ENCODE measurements around the gene PAPOLB.

PAPOLB gene

DNA sequence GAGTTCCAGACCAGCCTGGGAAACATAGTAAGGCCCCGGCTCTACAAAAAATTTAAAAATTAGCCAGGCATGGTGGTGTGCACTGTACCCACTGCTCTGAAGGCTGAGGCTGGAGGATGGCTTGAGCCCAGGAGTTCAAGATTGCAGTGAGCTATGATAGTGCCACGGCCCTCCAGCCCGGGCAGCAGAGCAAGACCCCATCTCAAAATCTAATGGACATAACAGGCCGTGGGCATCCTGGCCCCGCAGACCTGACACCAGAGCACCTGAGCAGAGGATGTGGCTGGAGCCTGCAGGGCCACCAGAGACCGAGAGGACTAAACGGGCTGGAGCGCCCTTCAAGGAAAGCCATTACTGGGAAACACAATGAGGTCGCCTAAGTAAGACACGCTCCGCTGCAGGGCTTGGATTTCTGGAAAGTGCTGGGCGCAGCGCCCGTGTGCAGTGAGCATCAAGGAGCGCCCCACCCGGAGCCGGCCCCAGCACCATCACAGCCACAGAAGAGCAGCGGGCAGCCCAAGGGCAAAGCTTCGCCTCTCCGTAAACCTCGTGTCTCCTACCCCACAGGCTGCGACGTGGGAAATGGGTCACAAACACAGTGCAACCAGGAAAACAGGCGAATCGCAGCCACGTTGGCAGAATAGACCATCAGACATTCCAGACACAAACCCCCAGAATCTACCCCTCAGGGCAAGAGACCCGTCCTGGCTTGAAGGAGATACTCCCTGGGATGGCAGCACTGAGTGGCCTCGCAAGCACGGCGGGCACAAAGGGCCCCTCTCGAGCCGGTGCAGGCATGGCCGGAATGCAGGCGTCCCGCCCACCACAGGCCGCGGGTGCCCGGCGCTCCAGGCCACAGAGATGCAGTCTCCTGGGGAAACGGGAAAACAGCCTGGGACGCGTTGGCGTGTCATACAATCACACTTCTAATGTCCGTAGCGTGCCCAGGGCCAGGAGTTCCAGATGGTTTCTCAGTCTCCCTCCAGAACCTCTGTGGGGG is 16.8 kb upstream of the PAPOLB start:
- no peak for DNase-seq (ENCODE audit: low spot score)

DNA sequence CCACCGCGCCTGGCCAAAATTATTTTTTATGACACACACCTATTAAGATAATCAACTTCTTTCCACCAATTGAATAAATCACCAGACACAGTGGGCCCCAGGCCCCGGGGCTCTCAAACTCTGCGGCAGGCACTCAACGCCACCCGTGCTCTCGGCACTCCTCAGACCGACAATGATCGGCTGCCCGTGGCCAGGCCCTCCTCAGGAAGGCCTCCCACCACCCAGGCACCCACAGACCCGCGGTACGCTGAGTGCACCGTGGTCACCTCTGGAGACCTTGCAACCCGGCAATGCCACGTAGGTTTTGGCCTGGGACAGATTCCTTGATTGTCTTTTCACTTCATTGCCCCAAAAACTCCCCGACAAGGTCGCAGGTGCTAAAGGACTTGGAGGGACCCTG is 14.8 kb upstream of the PAPOLB start:
- no peak for DNase-seq (ENCODE audit: low spot score)

DNA sequence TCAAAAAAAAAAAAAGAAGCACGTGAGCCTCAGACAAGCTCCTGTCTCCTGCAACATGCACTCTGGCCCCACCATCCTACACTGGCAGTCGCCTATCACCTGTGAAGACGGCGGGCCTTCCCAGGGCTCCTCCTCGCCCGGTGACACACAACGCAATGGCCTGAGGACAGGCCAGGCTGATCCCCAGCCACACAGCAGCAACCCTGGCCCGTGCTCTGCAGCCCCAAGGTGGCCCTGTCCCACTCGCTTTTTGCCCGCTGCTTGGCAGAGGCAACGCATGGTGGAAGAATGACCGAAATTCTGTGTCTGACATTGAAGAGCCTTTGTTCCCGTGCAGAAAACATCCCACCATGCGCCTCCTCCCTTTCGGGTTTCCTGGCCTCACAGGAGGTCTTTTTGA is 13.6 kb upstream of the PAPOLB start:
- DNase-seq (ENCODE audit: low spot score), result no peak

DNA sequence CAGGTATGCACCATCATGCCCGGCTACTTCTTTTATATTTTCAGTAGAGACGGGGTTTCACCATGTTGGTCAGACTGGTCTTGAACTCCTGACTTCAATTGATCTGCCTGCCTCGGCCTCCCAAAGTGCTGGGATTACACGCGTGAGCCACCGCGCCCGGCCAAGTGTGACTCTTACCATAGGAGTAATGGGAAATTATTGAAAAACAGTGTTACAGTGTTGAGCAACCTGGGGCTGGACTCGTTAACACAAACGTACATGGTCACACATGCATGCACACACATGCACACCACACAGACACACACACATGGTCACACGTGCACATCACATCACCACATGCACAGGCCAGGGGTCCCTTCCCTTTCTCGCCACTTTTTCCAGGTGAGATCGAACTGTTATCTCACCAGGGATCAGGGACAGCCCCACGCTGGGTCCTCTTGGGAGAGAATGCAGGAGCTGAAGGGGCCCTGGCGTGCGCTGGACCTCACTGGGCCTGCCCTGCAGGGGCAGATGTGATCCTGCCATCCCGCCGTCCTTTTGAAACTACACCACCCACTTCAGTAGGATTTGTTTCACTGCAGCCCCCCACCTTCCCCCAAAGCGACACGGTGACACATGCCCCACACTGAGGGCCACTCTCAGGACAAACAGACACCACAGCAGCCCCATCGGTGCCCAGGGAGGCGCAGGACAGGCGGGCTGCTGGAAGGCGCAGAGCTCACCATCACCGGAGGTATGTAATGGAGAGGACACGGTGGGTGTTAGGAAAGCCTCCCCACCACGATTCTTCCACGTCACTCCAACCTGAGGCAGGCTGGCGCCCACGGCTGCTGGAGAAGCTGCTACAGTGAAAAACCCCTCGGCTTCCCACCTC is 11.5 kb upstream of the PAPOLB start:
- no peak for DNase-seq (ENCODE audit: low spot score)

DNA sequence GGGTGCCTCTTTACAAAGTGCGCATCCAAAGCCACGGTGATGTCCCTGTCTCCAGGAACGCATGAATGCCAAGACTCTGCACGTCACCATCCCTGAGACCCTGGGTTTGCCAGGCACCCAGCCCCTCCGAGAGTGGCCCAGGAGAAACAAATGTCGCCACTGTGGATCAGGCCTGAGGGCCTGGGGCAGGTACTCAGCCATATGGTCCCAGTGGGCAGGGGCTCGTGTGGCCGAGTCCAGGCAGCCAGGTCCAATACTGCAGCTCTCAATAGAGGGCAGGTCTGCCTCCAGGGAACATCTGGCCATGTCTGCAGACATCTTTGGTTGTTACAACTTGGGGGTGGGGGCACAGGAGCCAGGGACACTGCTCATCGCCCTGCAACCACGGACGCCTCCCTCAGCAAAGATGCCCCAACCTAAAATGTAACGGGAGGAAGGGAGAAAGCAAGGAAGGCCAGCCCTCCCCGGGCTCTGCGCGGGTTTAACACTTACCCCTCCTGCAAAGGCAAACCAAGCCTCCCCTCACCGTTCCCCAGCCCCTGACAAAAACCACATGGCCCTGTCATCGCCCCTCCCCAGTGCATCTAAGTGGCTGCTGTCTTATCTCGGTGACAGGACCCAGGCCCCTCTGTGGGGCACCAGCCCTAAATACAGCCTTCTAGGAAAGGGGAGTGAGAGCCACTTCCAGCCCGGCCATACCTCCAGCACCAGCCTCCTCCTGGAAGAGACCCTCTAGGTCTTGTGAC is 10.3 kb upstream of the PAPOLB start:
- no peak for DNase-seq (ENCODE audit: low spot score)

DNA sequence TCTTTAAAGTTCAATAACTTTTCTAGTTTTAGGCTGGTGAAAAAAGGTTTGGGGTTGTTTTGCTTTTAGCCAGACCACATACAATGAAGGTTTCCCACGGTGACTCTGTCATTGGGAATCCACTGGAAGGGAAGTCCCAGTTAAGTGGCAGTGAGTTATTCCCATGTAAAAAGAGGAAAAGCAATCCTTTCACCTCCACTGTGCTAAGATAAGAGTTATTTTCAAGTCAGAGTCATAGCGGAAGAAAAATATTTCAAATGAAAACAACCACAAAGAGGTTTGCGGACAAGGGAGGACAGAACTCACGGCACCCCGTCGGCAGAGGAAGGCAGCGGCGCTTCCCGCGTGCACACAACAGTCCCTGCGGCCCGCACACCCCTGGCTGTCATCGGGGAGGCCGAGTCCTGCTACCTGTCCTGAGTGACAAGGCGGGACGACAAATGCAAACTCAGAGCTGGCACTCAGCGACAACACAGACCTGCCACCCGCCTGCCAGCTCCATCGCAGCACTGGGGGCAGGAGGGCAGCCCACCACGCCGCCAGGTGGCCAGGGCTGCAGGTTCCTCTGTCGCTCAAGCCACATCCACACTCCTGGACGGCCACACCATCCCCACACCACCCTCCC is 9.3 kb upstream of the PAPOLB start:
- DNase-seq (ENCODE audit: low spot score), result no peak

DNA sequence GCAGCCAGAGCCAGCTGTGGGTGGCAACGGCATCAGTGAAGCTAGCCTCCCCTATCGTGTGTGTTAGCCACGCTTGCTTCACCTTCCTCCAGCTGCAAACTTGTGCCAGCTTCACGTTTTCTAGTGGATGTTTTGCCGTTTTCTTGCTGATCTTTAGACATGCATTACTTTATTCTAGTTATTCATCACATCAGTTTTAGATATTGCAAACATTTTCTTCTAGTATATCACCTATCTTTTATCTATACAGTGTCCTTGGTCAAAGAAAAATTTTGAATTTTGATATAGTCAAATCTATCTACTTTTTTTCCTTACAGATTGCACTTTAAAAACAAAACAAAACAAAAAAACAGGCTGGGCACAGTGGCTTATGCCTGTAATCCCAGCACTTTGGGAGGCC is 6.7 kb upstream of the PAPOLB start:
- DNase-seq (ENCODE audit: low spot score), result no peak

DNA sequence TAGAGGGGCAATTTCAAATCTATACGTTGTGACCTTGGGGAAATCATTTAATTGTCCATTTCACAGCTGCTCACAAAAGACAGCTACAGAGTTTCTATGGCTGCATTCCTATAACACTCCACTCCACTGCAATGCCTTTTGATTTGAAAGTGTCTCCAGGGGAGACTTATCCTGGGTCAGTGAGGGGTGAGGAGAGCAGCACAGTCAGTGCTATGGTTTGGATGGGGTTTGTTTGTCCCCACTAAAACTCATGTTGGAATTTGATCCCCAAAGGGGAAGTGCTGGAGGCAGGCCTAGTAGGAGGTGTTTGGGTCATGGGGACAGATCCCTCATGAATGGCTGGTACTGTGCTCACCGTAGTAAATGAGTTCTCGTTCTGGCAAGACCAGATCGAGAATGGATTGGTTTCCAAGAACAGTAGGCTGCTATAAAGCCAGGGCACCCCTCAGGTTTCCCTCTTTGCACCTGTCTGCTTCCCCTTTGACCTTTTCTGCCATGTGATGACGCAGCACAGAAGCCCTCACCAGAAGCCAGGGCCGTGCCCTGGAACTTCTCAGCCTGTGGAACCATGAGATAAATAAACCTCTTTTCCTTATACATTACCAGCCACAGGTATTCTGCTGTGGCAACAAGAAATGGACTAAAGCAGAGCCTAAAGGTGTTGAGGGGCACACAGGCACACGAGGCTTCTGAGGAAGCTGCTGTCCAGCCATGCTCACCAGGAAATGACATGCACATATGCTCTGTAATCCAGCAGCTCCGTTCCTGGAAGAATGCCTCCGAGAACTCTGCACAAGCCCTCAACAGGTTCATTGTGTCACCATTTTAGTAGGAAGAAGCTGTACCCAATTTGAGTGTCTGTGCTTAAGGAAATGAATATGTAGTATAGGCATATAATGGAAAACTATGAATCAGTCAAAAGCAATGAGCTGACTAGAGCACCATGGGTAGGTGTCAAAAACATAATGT is 5.0 kb upstream of the PAPOLB start:
- DNase-seq (ENCODE audit: low spot score), result no peak

DNA sequence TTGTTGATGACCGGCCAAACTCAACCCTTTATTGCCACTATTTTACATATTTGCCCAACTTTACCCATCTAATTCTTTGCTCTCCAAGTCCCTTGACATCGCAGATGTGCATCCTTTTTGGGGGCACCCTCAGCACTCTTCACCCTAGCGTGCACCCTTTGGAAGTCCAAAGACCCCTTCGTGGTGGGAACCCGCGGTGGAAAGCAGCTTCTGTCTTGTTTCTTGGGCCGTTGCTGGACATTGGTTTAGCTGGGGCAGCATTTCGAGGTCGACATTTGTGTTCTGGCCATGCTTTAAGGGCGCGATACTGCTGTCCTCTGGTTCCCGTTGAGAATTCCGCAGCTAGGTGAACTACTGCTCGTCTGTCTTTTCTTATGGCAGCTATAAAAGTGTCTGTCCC is 326 bp upstream of the PAPOLB start:
- no peak for DNase-seq (ENCODE audit: low spot score)

DNA sequence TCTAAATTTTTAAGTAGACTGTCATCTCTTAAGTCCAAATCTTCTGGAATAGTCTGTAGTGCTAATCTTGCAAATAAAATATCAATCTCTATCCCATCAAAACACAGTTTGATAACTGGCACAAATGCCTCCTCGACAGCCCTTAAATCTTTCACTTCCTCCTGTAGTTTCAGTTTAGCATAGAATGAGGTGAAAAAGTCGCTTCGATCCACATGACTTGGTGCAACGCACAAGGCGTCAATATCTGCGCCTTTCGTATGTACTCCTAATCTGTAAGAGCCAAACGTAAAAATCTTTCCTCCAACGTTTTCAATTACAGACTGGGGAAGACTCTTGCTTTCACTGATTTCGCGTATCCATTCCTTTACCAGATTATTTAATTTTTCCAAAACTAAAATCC is 603 bp downstream of the PAPOLB start:
- no peak for DNase-seq (ENCODE audit: low spot score)

DNA sequence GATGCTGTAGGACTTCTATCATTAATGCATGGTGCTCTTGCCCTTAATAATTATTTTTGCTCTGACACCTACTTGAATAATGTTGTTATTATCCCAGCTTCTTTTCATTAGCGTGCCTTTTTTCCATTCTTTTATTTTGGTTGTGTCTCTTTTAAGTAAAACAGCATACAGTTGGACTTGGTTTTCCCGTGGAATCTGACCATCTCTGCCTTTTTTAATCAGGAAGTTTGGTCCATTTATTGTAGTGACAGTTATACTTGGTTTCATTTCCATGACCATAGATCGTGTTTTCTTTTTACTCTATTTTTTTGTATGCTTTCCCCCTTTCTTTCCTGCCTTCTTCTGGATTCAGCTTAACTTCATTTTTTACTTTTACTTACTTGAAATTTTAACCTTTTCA is 4.6 kb downstream of the PAPOLB start:
- no peak for DNase-seq (ENCODE audit: low spot score)

DNA sequence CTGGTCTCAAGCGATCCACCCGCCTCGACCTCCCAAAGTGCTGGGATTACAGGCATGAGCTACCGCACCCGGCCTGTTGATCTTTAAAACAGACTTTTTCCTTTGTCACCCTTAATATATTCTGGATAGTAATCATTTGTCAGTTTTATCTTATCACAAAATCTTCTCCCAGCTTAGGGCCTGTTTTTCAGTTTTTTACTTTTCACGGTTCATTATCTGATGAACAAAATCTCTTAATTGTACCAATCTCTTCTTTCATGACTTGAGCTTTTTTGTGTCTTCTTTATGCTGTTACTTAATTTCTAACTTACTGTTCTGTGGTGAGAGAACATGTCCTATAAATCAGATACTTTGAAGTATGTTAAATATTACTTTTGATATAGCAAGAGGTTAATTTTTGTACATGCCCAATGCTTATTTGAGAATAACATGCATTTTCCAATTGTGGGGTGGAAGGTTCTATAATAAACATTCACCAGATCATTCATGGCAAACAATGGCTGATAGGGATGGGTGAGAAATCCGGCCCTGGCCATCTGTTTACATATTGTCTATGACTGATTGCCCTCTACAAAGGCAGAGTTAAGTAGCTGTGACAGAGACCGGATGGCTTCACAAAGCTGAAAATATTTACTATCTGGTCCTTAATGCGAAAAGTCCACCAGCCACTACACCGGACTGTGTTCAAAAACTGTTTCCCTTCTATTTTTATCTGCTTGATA is 5.3 kb downstream of the PAPOLB start:
- no peak for DNase-seq (ENCODE audit: low spot score)

DNA sequence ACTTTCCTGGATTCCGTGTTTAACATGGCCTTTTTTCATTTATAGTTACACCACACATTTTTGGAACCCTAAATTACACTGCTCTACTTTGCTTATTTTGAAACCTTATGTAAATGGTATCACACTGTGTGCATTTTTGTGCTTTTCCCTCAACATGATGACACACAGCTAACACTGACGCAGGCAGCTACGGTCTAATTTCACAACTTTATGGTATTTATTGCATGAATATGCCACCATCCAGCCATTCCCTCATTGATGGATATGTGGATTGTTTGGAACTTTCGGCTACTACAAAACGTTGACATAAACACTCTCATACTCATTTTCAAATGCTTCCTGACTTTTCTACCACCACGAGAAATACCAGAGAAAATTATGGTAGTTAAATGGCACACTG is 6.9 kb downstream of the PAPOLB start:
- no peak for DNase-seq (ENCODE audit: low spot score)

DNA sequence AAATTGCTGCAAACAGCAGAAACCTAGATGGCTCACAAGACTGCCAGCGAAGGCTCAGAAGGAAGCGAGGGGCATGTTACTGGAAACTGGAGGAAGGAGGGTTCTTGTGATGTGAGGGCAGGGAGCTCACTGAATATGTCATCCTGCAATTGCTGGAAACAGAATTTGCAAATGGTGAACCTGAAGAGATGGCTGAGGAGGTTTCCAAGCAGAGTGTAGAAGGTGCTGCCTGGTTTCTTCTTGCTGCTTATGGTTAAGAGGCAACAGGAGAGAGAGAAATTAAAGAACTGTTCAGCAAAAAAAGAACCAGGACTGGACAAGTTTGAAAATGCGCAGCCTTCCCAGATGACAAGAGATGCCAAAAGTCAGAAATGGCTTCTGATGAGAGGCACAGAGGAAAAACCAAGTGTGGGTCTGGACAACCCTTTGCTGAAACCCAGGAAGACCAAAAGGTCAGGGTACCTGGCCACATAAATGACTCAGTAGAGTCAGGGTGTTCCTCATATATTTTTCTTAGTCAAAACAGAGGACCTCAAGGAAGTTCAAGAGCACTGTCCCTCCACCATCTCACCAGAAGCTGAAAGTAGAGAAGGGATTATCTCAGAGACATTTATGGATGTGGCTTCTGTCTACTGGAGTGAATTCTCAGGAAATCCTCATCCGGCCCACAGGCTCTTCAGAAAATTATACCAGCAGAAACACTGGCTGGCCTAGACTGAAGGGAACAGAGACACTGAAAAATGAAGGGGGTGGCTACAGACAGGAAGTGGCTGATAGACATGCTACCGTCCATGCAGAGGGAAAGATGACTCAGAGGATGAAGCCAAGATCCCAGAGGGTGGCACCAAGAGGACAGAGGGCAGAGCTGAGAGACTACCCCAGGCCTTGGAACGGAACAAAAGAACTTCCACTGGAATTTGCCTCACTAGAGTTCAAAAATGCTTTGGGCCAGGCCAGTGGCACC is 10.1 kb downstream of the PAPOLB start:
- DNase-seq (ENCODE audit: low spot score), result no peak

DNA sequence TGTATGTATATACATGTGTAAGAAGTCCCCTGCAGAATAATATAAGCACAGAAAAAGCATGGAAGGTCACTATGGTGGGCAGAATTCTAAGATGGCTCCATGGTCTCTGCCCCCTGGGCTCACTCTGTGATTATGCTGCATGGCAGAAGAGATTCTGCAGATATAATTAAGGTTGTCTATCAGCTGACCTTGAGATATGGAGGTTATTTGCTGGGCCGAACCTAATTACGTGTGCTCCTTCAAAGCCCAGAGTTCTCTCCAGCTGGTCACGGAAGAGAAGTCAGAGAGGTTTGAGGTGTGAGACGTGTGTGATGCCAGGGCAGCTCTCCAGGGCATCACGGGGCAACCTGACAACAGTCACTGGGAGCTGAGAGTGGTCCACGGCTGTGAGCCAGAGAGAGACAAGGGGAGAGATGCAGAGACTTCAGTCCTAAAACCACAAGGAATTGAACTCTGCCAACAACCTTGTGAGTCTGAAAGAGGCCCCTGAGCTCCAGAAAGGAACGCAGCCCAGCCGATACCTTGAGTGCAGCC is 11.5 kb downstream of the PAPOLB start:
- DNase-seq (ENCODE audit: low spot score), result no peak

DNA sequence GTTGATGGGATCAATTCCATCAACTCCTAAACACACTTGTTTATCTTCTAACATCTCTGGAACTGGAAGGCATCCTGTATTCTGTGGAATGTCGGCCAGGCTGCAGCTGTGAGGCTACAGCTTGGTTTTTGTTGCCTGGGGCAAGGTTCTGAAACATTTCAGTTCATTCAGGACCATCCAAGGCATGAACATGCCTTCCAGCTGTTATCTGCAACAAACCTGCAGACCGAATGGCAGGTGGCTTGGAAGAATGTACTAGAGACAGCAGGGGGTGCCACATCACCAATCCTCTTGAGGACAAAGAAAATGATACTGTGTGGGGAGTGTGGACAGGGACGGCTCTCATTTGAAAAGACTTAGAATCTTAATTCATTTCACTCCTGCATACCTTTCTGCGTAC is 12.4 kb downstream of the PAPOLB start:
- DNase-seq (ENCODE audit: low spot score), result no peak

DNA sequence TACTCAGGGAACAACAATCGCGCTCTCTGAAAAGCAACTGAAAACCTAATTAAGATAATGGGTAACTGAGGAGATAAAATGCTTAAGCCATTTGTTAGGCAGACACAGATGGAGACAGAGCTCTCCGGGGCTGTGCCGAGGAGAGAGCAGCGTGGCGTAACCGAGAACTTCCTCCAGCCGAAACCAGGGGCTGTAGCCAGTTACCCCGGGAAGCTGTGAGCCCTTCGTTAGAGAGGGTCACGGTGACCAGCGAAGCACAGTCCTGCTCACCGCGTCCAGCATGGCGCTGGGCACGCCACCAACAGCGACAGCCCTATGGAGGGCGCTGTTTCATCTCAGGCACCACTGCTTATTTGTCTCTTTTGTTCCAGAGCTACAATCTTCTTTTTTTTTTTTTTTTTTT is 16.1 kb downstream of the PAPOLB start:
- no peak for DNase-seq (ENCODE audit: low spot score)

DNA sequence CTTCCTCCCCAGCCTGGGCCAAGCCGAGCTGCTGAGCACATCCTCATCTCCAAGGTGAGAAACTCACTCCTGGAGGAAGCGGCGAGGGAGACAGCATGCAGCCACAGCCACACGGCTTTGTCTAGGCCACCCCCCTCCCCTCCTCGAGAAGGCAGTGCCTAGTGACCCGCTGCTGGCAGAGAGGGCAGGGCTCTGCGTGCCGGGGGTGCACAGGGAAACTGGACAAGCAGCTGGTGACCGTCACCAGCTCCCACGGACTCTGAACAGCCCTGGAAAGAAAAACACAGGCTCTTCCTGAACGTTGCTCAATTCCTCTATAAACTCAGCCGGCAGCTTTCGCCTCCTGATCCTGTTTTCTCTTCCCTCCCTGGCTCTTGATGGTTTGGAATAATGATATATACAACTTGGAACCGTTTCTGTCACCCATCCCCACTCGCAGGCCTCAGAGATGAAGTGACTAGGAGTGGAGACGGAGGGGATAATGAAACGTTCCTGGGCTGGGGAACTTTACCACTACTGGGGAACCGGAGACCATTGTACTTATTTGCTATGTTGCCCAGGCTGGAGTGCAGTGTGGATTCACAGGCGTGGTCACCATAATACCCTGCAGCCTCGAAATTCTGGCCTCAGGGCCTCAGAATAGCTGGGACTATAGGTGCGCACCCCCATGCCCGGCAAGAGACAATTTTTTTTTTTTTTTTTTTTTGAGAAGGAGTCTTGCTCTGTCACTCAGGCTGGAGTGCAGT is 19.3 kb downstream of the PAPOLB start:
- no peak for DNase-seq (ENCODE audit: low spot score)

Data from HuH-7.5 (cell line).